ENCODE measurements around the gene RTL9. TPM values are rescaled to one million over a fixed set of nuclear protein-coding genes. Genes with fewer than 3 reads are reported as not detected.
"Not testable (repeated sequence)": the region's sequence is repeated elsewhere in the genome, so short reads cannot be mapped to it uniquely, and the experiment has no call there.

The RTL9 gene
- total RNA-seq, 1 experiment from 2014 or later, result 0.24 TPM

DNA sequence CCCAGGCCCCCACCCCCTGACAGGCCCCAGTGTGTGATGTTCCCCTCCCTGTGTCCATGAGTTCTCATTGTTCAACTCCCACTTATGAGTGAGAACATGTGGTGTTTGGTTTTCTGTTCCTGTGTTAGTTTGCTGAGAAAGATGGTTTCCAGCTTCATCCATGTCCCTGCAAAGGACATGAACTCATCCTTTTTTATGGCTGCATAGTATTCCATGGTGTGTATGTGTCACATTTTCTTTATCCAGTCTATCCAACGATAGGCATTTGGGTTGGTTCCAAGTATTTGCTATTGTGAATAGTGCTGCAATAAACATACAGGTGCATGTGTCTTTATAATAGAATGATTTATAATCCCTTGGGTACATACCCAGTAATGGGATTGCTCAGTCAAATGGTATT is 30.0 kb upstream of the RTL9 start:
- H3K4me3 Mint-ChIP-seq; H3K27ac Mint-ChIP-seq; H3K9me3 Mint-ChIP-seq; POLR2A ChIA-PET; ATAC-seq; H3K4me1 Mint-ChIP-seq; DNase-seq (ENCODE audit: low spot score); H3K27me3 Mint-ChIP-seq (ENCODE audit: low read depth); CTCF ChIA-PET; H3K36me3 Mint-ChIP-seq: not testable (repeated sequence)

- Mint-ChIP-seq H3K27me3 (ENCODE audit: low read depth) (no peaks in the 10 kb centered on the region), H3K9me3 (no peaks in the 10 kb centered on the region), H3K36me3 (no peaks in the 10 kb centered on the region), H3K4me1 (no peaks in the 10 kb centered on the region), H3K4me3 (no peak overlapping the region), H3K27ac (no peak overlapping the region)
- ChIA-PET POLR2A (no interaction called here), CTCF (no interaction called here)
- DNase-seq (ENCODE audit: low spot score) (no peak), ATAC-seq (no peak)
- TF ChIP-seq MYBL2 (CRISPR knock-in tag; IDR thresholded peaks at IDR 0.05) (no peak), FOXJ3 (CRISPR knock-in tag; IDR thresholded peaks at IDR 0.05; ENCODE audit: borderline replicate concordance) (no peak)
- TF ChIP-seq, protein P1, sequence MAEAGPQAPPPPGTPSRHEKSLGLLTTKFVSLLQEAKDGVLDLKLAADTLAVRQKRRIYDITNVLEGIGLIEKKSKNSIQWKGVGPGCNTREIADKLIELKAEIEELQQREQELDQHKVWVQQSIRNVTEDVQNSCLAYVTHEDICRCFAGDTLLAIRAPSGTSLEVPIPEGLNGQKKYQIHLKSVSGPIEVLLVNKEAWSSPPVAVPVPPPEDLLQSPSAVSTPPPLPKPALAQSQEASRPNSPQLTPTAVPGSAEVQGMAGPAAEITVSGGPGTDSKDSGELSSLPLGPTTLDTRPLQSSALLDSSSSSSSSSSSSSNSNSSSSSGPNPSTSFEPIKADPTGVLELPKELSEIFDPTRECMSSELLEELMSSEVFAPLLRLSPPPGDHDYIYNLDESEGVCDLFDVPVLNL (CRISPR knock-in tag; IDR thresholded peaks at IDR 0.05; ENCODE audit: borderline replicate concordance, low read depth), result no peak
- TF ChIP-seq, protein P2, sequence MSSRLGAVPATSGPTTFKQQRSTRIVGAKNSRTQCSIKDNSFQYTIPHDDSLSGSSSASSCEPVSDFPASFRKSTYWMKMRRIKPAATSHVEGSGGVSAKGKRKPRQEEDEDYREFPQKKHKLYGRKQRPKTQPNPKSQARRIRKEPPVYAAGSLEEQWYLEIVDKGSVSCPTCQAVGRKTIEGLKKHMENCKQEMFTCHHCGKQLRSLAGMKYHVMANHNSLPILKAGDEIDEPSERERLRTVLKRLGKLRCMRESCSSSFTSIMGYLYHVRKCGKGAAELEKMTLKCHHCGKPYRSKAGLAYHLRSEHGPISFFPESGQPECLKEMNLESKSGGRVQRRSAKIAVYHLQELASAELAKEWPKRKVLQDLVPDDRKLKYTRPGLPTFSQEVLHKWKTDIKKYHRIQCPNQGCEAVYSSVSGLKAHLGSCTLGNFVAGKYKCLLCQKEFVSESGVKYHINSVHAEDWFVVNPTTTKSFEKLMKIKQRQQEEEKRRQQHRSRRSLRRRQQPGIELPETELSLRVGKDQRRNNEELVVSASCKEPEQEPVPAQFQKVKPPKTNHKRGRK (CRISPR knock-in tag; IDR thresholded peaks at IDR 0.05; ENCODE audit: borderline replicate concordance), result no peak
Observed at GRCh38 chrX:110331444-110332030, 27.1 kb upstream of the RTL9 start.

DNA sequence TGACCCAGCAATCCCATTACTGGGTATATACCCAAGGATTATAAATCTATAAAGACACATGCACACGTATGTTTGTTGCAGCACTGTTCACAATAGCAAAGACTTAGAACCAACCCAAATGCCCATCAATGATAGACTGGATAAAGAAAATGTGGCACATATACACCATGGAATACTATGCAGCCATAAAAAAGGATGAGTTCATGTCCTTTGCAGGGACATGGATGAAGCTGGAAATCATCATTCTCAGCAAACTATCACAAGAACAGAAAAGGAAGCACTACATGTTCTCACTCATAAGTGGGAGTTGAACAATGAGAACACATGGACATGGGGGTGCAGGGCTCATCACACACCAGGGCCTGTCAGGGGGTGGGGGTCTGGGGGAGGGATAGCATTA is 25.2 kb upstream of the RTL9 start:
- H3K9me3 Mint-ChIP-seq; H3K36me3 Mint-ChIP-seq; H3K4me3 Mint-ChIP-seq; ATAC-seq; CTCF ChIA-PET; POLR2A ChIA-PET; DNase-seq (ENCODE audit: low spot score); H3K27ac Mint-ChIP-seq; H3K27me3 Mint-ChIP-seq (ENCODE audit: low read depth); H3K4me1 Mint-ChIP-seq: not testable (repeated sequence)

GRCh38 chrX:110338935-110339334 is 19.7 kb upstream of the RTL9 start:
- Mint-ChIP-seq H3K27me3 (ENCODE audit: low read depth) (no peaks in the 10 kb centered on the region), H3K4me3 (no peak overlapping the region), H3K36me3 (no peaks in the 10 kb centered on the region), H3K4me1 (no peaks in the 10 kb centered on the region), H3K9me3 (no peaks in the 10 kb centered on the region), H3K27ac (no peak overlapping the region)
- CTCF ChIA-PET, result no interaction called here
- no peak for ATAC-seq
- DNase-seq (ENCODE audit: low spot score), result no peak
- POLR2A ChIA-PET, result no interaction called here
- no peak for TF ChIP-seq ZNF396 (CRISPR knock-in tag; IDR thresholded peaks at IDR 0.05; ENCODE audit: borderline replicate concordance)
- TF ChIP-seq, protein P3, sequence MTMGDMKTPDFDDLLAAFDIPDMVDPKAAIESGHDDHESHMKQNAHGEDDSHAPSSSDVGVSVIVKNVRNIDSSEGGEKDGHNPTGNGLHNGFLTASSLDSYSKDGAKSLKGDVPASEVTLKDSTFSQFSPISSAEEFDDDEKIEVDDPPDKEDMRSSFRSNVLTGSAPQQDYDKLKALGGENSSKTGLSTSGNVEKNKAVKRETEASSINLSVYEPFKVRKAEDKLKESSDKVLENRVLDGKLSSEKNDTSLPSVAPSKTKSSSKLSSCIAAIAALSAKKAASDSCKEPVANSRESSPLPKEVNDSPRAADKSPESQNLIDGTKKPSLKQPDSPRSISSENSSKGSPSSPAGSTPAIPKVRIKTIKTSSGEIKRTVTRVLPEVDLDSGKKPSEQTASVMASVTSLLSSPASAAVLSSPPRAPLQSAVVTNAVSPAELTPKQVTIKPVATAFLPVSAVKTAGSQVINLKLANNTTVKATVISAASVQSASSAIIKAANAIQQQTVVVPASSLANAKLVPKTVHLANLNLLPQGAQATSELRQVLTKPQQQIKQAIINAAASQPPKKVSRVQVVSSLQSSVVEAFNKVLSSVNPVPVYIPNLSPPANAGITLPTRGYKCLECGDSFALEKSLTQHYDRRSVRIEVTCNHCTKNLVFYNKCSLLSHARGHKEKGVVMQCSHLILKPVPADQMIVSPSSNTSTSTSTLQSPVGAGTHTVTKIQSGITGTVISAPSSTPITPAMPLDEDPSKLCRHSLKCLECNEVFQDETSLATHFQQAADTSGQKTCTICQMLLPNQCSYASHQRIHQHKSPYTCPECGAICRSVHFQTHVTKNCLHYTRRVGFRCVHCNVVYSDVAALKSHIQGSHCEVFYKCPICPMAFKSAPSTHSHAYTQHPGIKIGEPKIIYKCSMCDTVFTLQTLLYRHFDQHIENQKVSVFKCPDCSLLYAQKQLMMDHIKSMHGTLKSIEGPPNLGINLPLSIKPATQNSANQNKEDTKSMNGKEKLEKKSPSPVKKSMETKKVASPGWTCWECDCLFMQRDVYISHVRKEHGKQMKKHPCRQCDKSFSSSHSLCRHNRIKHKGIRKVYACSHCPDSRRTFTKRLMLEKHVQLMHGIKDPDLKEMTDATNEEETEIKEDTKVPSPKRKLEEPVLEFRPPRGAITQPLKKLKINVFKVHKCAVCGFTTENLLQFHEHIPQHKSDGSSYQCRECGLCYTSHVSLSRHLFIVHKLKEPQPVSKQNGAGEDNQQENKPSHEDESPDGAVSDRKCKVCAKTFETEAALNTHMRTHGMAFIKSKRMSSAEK (CRISPR knock-in tag; IDR thresholded peaks at IDR 0.05; ENCODE audit: borderline replicate concordance), result no peak
- TF ChIP-seq ZNF317 (CRISPR knock-in tag; IDR thresholded peaks at IDR 0.05; ENCODE audit: borderline replicate concordance, low read depth), result no peak
- TF ChIP-seq, protein P4, sequence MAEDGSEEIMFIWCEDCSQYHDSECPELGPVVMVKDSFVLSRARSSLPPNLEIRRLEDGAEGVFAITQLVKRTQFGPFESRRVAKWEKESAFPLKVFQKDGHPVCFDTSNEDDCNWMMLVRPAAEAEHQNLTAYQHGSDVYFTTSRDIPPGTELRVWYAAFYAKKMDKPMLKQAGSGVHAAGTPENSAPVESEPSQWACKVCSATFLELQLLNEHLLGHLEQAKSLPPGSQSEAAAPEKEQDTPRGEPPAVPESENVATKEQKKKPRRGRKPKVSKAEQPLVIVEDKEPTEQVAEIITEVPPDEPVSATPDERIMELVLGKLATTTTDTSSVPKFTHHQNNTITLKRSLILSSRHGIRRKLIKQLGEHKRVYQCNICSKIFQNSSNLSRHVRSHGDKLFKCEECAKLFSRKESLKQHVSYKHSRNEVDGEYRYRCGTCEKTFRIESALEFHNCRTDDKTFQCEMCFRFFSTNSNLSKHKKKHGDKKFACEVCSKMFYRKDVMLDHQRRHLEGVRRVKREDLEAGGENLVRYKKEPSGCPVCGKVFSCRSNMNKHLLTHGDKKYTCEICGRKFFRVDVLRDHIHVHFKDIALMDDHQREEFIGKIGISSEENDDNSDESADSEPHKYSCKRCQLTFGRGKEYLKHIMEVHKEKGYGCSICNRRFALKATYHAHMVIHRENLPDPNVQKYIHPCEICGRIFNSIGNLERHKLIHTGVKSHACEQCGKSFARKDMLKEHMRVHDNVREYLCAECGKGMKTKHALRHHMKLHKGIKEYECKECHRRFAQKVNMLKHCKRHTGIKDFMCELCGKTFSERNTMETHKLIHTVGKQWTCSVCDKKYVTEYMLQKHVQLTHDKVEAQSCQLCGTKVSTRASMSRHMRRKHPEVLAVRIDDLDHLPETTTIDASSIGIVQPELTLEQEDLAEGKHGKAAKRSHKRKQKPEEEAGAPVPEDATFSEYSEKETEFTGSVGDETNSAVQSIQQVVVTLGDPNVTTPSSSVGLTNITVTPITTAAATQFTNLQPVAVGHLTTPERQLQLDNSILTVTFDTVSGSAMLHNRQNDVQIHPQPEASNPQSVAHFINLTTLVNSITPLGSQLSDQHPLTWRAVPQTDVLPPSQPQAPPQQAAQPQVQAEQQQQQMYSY (CRISPR knock-in tag; IDR thresholded peaks at IDR 0.05), result no peak
- no peak for TF ChIP-seq ZNF121 (CRISPR knock-in tag; IDR thresholded peaks at IDR 0.05)
- TF ChIP-seq SMAD3 (CRISPR knock-in tag; IDR thresholded peaks at IDR 0.05; ENCODE audit: borderline replicate concordance), result no peak
- no peak for TF ChIP-seq FOXP4 (CRISPR knock-in tag; IDR thresholded peaks at IDR 0.05)
- TF ChIP-seq, protein P5, sequence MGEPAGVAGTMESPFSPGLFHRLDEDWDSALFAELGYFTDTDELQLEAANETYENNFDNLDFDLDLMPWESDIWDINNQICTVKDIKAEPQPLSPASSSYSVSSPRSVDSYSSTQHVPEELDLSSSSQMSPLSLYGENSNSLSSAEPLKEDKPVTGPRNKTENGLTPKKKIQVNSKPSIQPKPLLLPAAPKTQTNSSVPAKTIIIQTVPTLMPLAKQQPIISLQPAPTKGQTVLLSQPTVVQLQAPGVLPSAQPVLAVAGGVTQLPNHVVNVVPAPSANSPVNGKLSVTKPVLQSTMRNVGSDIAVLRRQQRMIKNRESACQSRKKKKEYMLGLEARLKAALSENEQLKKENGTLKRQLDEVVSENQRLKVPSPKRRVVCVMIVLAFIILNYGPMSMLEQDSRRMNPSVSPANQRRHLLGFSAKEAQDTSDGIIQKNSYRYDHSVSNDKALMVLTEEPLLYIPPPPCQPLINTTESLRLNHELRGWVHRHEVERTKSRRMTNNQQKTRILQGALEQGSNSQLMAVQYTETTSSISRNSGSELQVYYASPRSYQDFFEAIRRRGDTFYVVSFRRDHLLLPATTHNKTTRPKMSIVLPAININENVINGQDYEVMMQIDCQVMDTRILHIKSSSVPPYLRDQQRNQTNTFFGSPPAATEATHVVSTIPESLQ (CRISPR knock-in tag; IDR thresholded peaks at IDR 0.05), result no peak
- no peak for TF ChIP-seq NR3C1 (CRISPR knock-in tag; conservative IDR thresholded peaks at IDR 0.05; ENCODE audit: low read depth)
